ENCODE data around the gene TAF1C. TPM values are rescaled to one million over a fixed set of nuclear protein-coding genes. Genes with fewer than 3 reads are reported as not detected.

TAF1C gene
- total and polyA plus RNA-seq, 2 of the 8 experiments (the other 6 are each of a cell fraction or from before 2014, with no cell fraction given): 44.6 to 63.8 TPM

GRCh38 chr16:84175350-84176081, 11.3 kb downstream of the TAF1C start (continued):
- TF ChIP-seq USF2 (IDR thresholded peaks at IDR 0.05; ENCODE audit: low read length) (peak; percentile 53; the same call in 1 of the 2 replicates), SP4 (IDR thresholded peaks at IDR 0.05; ENCODE audit: low read length) (no peak), BACH1 (IDR thresholded peaks at IDR 0.05; ENCODE audit: low read length) (no peak), SIN3A (conservative IDR thresholded peaks at IDR 0.05 in 1 of 2, IDR thresholded peaks at IDR 0.05 in 1 of 2; ENCODE audit: low read depth in 1 of 2, low read length in 2 of 2) (0 out of 4 replicates have a peak, but pooled peaks of 1 of the 2 experiments have one; percentile 59), NRF1 (IDR thresholded peaks at IDR 0.05; ENCODE audit: low read depth, low read length) (no peak), ZNF274 (IDR thresholded peaks at IDR 0.05; ENCODE audit: borderline replicate concordance, extremely low read depth, low read length) (no peak), FOSL1 (IDR thresholded peaks at IDR 0.05; ENCODE audit: insufficient read depth, low read depth, low read length) (no peak), CEBPB (IDR thresholded peaks at IDR 0.05; ENCODE audit: low read depth, low read length) (no peak), MAFK (IDR thresholded peaks at IDR 0.05; ENCODE audit: low read depth, low read length) (no peak), RAD21 (IDR thresholded peaks at IDR 0.05 in 1 of 2, conservative IDR thresholded peaks at IDR 0.05 in 1 of 2; ENCODE audit: low read depth in 2 of 2, low read length in 2 of 2) (peak; percentile 87 to 89), GTF2F1 (IDR thresholded peaks at IDR 0.05; ENCODE audit: borderline replicate concordance, low read depth, low read length) (no peak), E2F6 (IDR thresholded peaks at IDR 0.05) (no peak), ATF3 (IDR thresholded peaks at IDR 0.05; ENCODE audit: insufficient read depth, low read depth, low read length) (no peak), RNF2 (IDR thresholded peaks at IDR 0.05; ENCODE audit: borderline replicate concordance, low read depth, low read length, missing control alignments, poor library complexity, severe bottlenecking) (no peak), BRCA1 (IDR thresholded peaks at IDR 0.05; ENCODE audit: low read depth, low read length) (no peak), SRF (IDR thresholded peaks at IDR 0.05; ENCODE audit: low read depth, low read length) (no peak), POU5F1 (IDR thresholded peaks at IDR 0.05; ENCODE audit: low read depth, low read length) (no peak), EP300 (IDR thresholded peaks at IDR 0.05; ENCODE audit: borderline replicate concordance in 1 of 2, low read depth in 2 of 2, low read length in 2 of 2) (no peak), TBP (IDR thresholded peaks at IDR 0.05; ENCODE audit: low read depth, low read length) (no peak), YY1 (IDR thresholded peaks at IDR 0.05; ENCODE audit: low read depth, low read length) (peak; percentile 48; the same call in 1 of the 2 replicates), SIX5 (IDR thresholded peaks at IDR 0.05; ENCODE audit: low read depth, low read length) (no peak), CREB1 (IDR thresholded peaks at IDR 0.05) (peak; percentile 77)
